ENCODE results near the gene LRCH4. TPM values are rescaled to one million over a fixed set of nuclear protein-coding genes. Genes with fewer than 3 reads are reported as not detected.

Gene LRCH4
- total and polyA plus RNA-seq, 4 experiments from 2014 or later: 119 to 412 (median 280) TPM

DNA sequence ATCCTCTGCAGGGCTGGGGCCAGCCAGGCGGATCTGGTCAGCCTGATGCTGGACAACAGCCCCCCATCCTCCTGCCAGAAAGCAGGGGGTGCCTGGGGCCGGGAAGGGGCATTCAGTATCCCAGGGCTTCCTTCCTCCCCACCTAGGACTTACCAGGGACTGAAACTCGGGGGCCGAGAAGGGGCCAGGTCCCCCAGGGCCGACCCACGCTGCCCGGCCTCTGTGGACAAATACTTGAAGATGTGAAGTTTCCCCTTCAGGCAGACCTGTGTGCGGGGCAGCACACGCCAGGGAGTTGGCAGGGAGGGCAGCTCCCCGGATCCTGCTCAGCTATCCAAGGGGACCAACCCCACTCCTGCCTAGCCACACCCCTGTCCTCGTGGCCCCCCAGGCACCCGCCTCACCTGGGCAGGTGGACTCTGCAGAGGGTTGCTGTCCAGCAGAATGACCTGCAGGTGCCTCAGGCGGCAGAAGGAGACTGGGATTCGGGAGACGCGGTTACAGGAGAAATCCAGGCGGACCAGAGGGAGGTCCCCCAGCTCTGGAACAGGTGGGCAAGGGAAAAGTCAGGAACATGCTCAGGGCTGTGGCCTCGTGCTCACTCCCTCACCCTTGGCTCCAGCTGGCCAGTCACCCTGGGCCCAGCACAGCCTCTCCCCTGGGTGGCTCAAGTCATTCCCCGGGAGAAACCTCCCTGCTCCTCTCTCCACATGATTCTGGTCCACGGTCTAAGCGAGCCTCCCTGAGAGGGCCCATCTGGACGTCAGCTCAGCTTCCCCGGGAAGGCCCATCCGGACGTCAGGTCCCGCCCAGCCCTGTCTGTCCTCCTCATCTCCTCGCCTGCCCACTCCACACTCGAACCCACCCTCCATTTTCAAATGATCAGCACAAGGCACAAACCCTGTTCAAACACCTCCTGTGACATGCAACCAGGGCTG is 7.4 kb downstream of the LRCH4 start:
- no peaks in the 10 kb centered on the region for H3K9me3 ChIP-seq (ENCODE audit: control insufficient read depth in 1 of 2, low read length in 2 of 2)
- Mint-ChIP-seq H3K27ac (peak overlapping the region in 3 of 7 donors; percentile 47 to 66 (median 65)), H3K36me3 (peaks cover 9 to 32% of the 10 kb centered on the region in 2 donors), H3K9me3 (no peaks in the 10 kb centered on the region), H3K27me3 (no peaks in the 10 kb centered on the region), H3K4me1 (peaks cover 0 to 11% (median 5%) of the 10 kb centered on the region in 4 donors), H3K4me3 (no peak overlapping the region)
- DNase-seq: no peak
- CTCF ChIA-PET (ENCODE audit: partially characterized antibody): interaction anchor here (0.6 to 1.5 kb wide), 5 partner anchors 10 to 112 kb away, joined by 3 to 5 read pairs (median 3); no protein-coding TSS in a partner anchor
- peaks cover 31% of the 10 kb centered on the region for H3K4me1 ChIP-seq (ENCODE audit: insufficient read depth, low read length)
- no peak overlapping the region for H3K4me3 ChIP-seq (ENCODE audit: low read length in 2 of 2)
- no peaks in the 10 kb centered on the region for H3K27me3 ChIP-seq (ENCODE audit: insufficient read depth, low read length)
- peaks cover 78% of the 10 kb centered on the region for H3K36me3 ChIP-seq (ENCODE audit: insufficient read depth, low read length)
- H3K27ac ChIP-seq (ENCODE audit: low read depth, low read length): no peak overlapping the region
- intact Hi-C loops (cut with micrococcal nuclease): no loop called here
- POLR2A ChIA-PET (ENCODE audit: partially characterized antibody): interaction anchor here (0.8 to 2.9 kb wide), 8 partner anchors 7 to 452 kb away, joined by 3 to 20 read pairs (median 4); partner anchors contain the start of genes FBXO24, LRCH4, MBLAC1 and MOSPD3

DNA sequence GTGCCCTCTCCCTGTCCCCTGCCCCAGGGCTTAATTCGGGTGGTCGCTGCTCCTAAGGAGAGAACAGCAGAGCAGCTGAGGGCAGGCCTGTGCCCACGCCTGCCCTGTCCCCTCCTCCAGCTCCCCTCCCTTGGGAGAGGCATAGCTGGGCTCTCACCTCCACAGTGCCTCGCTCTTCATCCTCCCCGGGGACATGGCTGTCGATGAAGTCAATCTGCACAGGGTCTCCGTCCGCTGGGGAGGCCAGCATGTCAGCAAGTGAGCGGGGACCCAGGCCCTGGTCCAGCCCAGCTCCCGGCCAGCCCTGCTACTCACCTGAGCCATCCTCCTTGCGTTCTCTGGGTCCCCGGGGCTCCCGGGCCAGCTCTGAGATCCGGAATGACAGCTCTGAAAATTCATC is 8.4 kb downstream of the LRCH4 start:
- H3K27ac Mint-ChIP-seq: no peak overlapping the region
- peaks cover 77% of the 10 kb centered on the region for H3K36me3 ChIP-seq (ENCODE audit: insufficient read depth, low read length)
- no peak for DNase-seq
- H3K27me3 ChIP-seq (ENCODE audit: insufficient read depth, low read length): no peaks in the 10 kb centered on the region
- H3K4me1 Mint-ChIP-seq: peaks cover 0 to 11% (median 2%) of the 10 kb centered on the region in 4 donors
- ChIA-PET CTCF (ENCODE audit: partially characterized antibody) (interaction anchor here (0.6 to 2.4 kb wide), 6 partner anchors 11 to 116 kb away, joined by 3 to 13 read pairs (median 4); no protein-coding TSS in a partner anchor), POLR2A (ENCODE audit: partially characterized antibody) (interaction anchor here (1.2 to 2.9 kb wide), 6 partner anchors 8 to 35 kb away, joined by 3 to 20 read pairs (median 4); partner anchors contain the start of genes FBXO24, LRCH4 and MOSPD3)
- intact Hi-C loops (cut with micrococcal nuclease): no loop called here
- H3K27me3 Mint-ChIP-seq: no peaks in the 10 kb centered on the region
- H3K36me3 Mint-ChIP-seq: peaks cover 9 to 28% of the 10 kb centered on the region in 2 donors
- H3K4me3 Mint-ChIP-seq: no peak overlapping the region
- H3K9me3 ChIP-seq (ENCODE audit: control insufficient read depth in 1 of 2, low read length in 2 of 2): no peaks in the 10 kb centered on the region
- H3K4me1 ChIP-seq (ENCODE audit: insufficient read depth, low read length): peaks cover 20% of the 10 kb centered on the region
- no peaks in the 10 kb centered on the region for H3K9me3 Mint-ChIP-seq
- H3K27ac ChIP-seq (ENCODE audit: low read depth, low read length): no peak overlapping the region
- no peak overlapping the region for H3K4me3 ChIP-seq (ENCODE audit: low read length in 2 of 2)

DNA sequence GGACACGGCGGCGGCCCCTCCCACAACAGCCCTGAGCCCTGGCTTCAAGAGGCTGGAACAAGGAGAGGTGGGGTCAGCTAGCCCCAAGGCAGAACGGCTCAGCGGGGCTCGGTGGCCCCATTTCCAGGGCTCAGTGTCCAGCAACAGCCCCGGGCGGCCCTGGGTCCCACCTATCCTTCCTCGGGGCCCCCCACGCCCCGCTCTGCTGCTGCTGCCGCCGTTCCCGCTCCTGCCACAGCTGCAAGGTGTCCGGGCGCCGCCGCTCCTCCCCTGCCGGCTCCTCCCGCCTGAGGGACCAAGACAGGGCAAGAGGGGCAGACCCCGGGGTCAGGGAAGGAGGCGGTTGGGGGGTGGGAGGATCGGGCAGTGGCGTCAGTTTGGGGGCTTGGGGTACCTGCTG is 8.8 kb downstream of the LRCH4 start:
- intact Hi-C loops (cut with micrococcal nuclease): no loop called here
- H3K36me3 Mint-ChIP-seq: peaks cover 9 to 32% of the 10 kb centered on the region in 2 donors
- H3K4me1 ChIP-seq (ENCODE audit: insufficient read depth, low read length): peaks cover 16% of the 10 kb centered on the region
- H3K27me3 Mint-ChIP-seq: no peaks in the 10 kb centered on the region
- H3K4me3 ChIP-seq (ENCODE audit: low read length in 2 of 2): no peak overlapping the region
- ChIA-PET POLR2A (ENCODE audit: partially characterized antibody) (interaction anchor here (1.2 to 2.9 kb wide), 5 partner anchors 8 to 29 kb away, joined by 3 to 20 read pairs (median 5); partner anchors contain the start of genes FBXO24 and LRCH4), CTCF (ENCODE audit: partially characterized antibody) (interaction anchor here (0.6 to 2.4 kb wide), 4 partner anchors 12 to 116 kb away, joined by 3 to 13 read pairs (median 4); no protein-coding TSS in a partner anchor)
- peaks cover 73% of the 10 kb centered on the region for H3K36me3 ChIP-seq (ENCODE audit: insufficient read depth, low read length)
- no peaks in the 10 kb centered on the region for H3K9me3 Mint-ChIP-seq
- no peak for DNase-seq
- no peaks in the 10 kb centered on the region for H3K9me3 ChIP-seq (ENCODE audit: control insufficient read depth in 1 of 2, low read length in 2 of 2)
- H3K4me3 Mint-ChIP-seq: no peak overlapping the region
- H3K27ac Mint-ChIP-seq: no peak overlapping the region
- no peak overlapping the region for H3K27ac ChIP-seq (ENCODE audit: low read depth, low read length)
- no peaks in the 10 kb centered on the region for H3K27me3 ChIP-seq (ENCODE audit: insufficient read depth, low read length)
- H3K4me1 Mint-ChIP-seq: peaks cover under 1 to 15% (median 1%) of the 10 kb centered on the region in 4 donors

DNA sequence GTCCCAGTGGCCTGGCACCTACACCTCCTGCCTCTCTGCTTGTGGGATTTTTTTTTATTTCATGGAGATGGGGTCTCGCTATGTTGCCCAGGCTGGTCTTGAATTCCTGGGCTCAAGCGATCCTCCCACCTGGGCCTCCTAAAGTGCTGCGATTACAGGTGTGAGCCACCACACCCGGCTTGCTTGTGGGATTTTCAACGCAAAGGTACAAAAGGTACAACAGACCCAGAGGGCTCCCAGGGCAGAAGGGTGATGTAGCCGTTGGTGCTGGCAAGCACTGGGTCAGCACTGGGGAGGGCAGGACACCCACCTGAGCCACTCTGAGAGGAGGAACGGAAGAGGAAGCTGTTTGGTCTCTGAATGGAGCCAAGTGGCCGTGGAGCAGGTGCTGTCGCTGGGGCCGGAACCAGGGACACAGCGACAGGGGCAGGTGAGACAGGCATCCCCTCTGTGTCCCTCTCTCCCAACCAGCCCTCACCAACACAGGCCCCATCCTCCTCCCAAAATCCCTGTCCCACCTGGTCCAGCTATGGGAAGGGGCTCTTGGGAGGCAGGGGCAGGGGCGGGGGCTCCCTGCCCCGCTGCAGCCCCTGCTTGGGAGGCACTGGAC is 9.4 kb downstream of the LRCH4 start:
- Histone ChIP-seq H3K4me1 (ENCODE audit: insufficient read depth, low read length) (peaks cover 10% of the 10 kb centered on the region), H3K9me3 (ENCODE audit: control insufficient read depth in 1 of 2, low read length in 2 of 2) (no peaks in the 10 kb centered on the region), H3K36me3 (ENCODE audit: insufficient read depth, low read length) (peaks cover 67% of the 10 kb centered on the region), H3K4me3 (ENCODE audit: low read length in 2 of 2) (no peak overlapping the region), H3K27ac (ENCODE audit: low read depth, low read length) (no peak overlapping the region), H3K27me3 (ENCODE audit: insufficient read depth, low read length) (no peaks in the 10 kb centered on the region)
- peak overlapping the region in 1 of 8 donors; percentile 51 for H3K4me3 Mint-ChIP-seq
- intact Hi-C loops (cut with micrococcal nuclease): no loop called here
- H3K36me3 Mint-ChIP-seq: peaks cover 9 to 37% of the 10 kb centered on the region in 2 donors
- POLR2A ChIA-PET (ENCODE audit: partially characterized antibody): interaction anchor here (0.7 to 2.9 kb wide), 4 partner anchors 10 to 116 kb away, joined by 3 to 20 read pairs (median 4); partner anchors contain the start of genes FBXO24, LRCH4 and MOSPD3
- no peaks in the 10 kb centered on the region for H3K27me3 Mint-ChIP-seq
- H3K9me3 Mint-ChIP-seq: peaks cover 0 to 2% (median 0%) of the 10 kb centered on the region in 8 donors
- peaks cover 4 to 21% (median 7%) of the 10 kb centered on the region in 4 donors for H3K4me1 Mint-ChIP-seq
- CTCF ChIA-PET (ENCODE audit: partially characterized antibody): interaction anchor here (2.4 kb wide), 1 partner anchor 12 kb away, joined by 13 read pairs; no protein-coding TSS in a partner anchor
- H3K27ac Mint-ChIP-seq: peak overlapping the region in 2 of 7 donors; percentile 13 to 42
- no peak for DNase-seq

DNA sequence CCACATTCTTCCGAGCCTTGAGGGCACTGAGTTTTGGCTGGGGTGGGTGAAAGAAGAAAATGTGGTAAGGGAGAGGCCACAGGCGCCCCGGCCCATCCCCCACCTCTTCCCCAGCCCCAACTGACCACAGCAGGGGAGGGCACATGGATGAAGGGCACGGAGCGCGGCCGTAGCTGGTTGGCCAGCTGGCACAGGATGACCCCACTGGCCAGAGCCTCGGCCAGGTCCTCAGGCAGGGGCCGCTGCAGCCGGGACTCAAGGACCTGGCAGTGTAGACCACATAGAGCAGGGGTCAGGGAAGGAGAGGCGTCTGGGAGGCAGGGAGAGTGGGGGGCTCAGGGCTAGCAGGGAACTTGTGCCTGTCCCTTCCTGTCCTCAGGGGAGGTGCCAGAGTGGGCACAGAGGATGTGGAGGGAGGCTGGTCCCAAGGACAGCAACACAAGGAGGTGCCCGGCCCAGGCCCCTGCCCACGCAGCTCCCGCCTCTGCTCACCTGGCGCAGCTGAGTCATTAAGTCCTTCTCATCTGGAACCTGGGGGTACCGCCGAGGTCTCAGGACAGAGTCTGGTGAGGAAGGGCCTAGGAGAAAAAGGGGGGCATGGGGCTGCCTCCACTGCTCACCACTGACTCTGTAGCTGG is 10.1 kb downstream of the LRCH4 start:
- H3K36me3 Mint-ChIP-seq: peaks cover 9 to 37% of the 10 kb centered on the region in 2 donors
- H3K4me1 ChIP-seq (ENCODE audit: insufficient read depth, low read length): peaks cover 10% of the 10 kb centered on the region
- intact Hi-C loops (cut with micrococcal nuclease): no loop called here
- H3K27me3 Mint-ChIP-seq: no peaks in the 10 kb centered on the region
- DNase-seq: no peak
- H3K27ac ChIP-seq (ENCODE audit: low read depth, low read length): no peak overlapping the region
- H3K27me3 ChIP-seq (ENCODE audit: insufficient read depth, low read length): no peaks in the 10 kb centered on the region
- H3K4me3 Mint-ChIP-seq: no peak overlapping the region
- H3K9me3 Mint-ChIP-seq: peaks cover 0 to 2% (median 0%) of the 10 kb centered on the region in 8 donors
- H3K9me3 ChIP-seq (ENCODE audit: control insufficient read depth in 1 of 2, low read length in 2 of 2): no peaks in the 10 kb centered on the region
- peaks cover 4 to 28% (median 6%) of the 10 kb centered on the region in 4 donors for H3K4me1 Mint-ChIP-seq
- ChIA-PET CTCF (ENCODE audit: partially characterized antibody) (interaction anchor here (2.4 kb wide), 1 partner anchor 12 kb away, joined by 13 read pairs; no protein-coding TSS in a partner anchor), POLR2A (ENCODE audit: partially characterized antibody) (interaction anchor here (0.7 to 2.9 kb wide), 4 partner anchors 10 to 116 kb away, joined by 3 to 20 read pairs (median 4); partner anchors contain the start of genes FBXO24, LRCH4 and MOSPD3)
- peaks cover 60% of the 10 kb centered on the region for H3K36me3 ChIP-seq (ENCODE audit: insufficient read depth, low read length)
- peak overlapping the region in 1 of 7 donors; percentile 13 for H3K27ac Mint-ChIP-seq
- no peak overlapping the region for H3K4me3 ChIP-seq (ENCODE audit: low read length in 2 of 2)

DNA sequence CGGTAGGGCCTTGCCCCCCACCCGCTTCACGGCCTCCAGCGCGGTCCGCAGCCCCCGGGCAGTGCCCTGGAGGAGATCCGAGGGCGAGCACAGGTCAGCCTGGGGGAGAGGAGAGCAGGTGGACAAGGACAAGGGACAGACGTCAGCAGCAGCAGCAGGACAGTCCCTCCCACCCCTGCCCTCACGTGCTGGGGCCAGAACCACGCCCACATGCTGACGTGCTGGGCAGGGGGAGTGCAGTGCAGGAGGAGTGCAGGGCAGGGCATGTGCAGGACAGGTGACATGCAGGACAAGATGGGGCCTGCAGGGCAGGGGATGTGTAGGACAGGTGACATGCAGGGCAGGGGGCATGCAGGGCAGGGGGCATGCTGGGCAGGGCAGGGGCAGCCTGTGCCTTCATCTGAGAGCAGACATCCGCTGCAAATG is 10.7 kb downstream of the LRCH4 start:
- H3K4me3 Mint-ChIP-seq: no peak overlapping the region
- H3K36me3 Mint-ChIP-seq: peaks cover 9 to 37% of the 10 kb centered on the region in 2 donors

More for the DNA sequence above, 10.7 kb downstream of the LRCH4 start:
- Histone ChIP-seq H3K4me3 (ENCODE audit: low read length in 2 of 2) (no peak overlapping the region), H3K4me1 (ENCODE audit: insufficient read depth, low read length) (peaks cover 12% of the 10 kb centered on the region), H3K27me3 (ENCODE audit: insufficient read depth, low read length) (no peaks in the 10 kb centered on the region), H3K27ac (ENCODE audit: low read depth, low read length) (no peak overlapping the region), H3K9me3 (ENCODE audit: control insufficient read depth in 1 of 2, low read length in 2 of 2) (no peaks in the 10 kb centered on the region), H3K36me3 (ENCODE audit: insufficient read depth, low read length) (peaks cover 54% of the 10 kb centered on the region)
- intact Hi-C loops (cut with micrococcal nuclease): no loop called here
- peaks cover 0 to 2% (median 0%) of the 10 kb centered on the region in 8 donors for H3K9me3 Mint-ChIP-seq
- H3K4me1 Mint-ChIP-seq: peaks cover 5 to 34% (median 6%) of the 10 kb centered on the region in 4 donors
- DNase-seq: no peak
- CTCF ChIA-PET (ENCODE audit: partially characterized antibody): no interaction called here
- no peaks in the 10 kb centered on the region for H3K27me3 Mint-ChIP-seq
- no peak overlapping the region for H3K27ac Mint-ChIP-seq
- POLR2A ChIA-PET (ENCODE audit: partially characterized antibody): no interaction called here
